K562 (cell line): Measurements from ENCODE around the gene TMEM72. TPM values are rescaled to one million over a fixed set of nuclear protein-coding genes. Genes with fewer than 3 reads are reported as not detected.

Source experiments
- IRF9 ChIP-seq: fragments of 450-650 bp; IDR thresholded peaks from 2 replicates; pipeline ENCODE4 v1.6.1; 2016; ENCODE audit warnings: missing biosample characterization, missing genetic modification characterization
- LEF1 ChIP-seq: fragments of 450-650 bp; IDR thresholded peaks from 2 replicates; pipeline ENCODE4 v1.6.1; 2016; ENCODE audit warnings: mild to moderate bottlenecking
- MBD2 ChIP-seq: sonication (generic); IDR thresholded peaks from 2 replicates; pipeline ENCODE4 v1.6.1; 2016; ENCODE audit warnings: low read depth, borderline replicate concordance
- MECOM ChIP-seq: fragments of 250-450 bp; sonication (Bioruptor Pico); IDR thresholded peaks from 2 replicates; pipeline ENCODE4 v1.8.0; 2022; ENCODE audit warnings: inconsistent platforms
- MIER1 ChIP-seq: fragments of 450-650 bp; IDR thresholded peaks from 2 replicates; pipeline ENCODE4 v1.6.1; 2016; ENCODE audit warnings: antibody characterized with exemption, mild to moderate bottlenecking, low read depth
- MYC ChIP-seq, 2 experiments: fragments of 250-450 bp in 1 of 2; sonication (Bioruptor Pico) in 1 of 2; IDR thresholded peaks; 2 replicates each; pipeline versions ENCODE4 v1.5.1 to v1.6.1; 2012 to 2021; ENCODE audit warnings: low read depth in 2 of 2, borderline replicate concordance in 1 of 2, improper control_type of control experiment in 1 of 2, low read length in 1 of 2, mild to moderate bottlenecking in 1 of 2, moderate library complexity in 1 of 2
- NONO ChIP-seq, 2 experiments: fragments of 200-400 bp in 1 of 2; fragments of 450-650 bp in 1 of 2; formaldehyde crosslinking in 1 of 2; IDR thresholded peaks; 2 replicates each; pipeline ENCODE4 v1.6.1; 2017; ENCODE audit warnings: low read depth in 2 of 2, mild to moderate bottlenecking in 2 of 2, moderate library complexity in 2 of 2, low read length in 1 of 2
- PHF20 ChIP-seq: fragments of 450-650 bp; IDR thresholded peaks from 2 replicates; pipeline ENCODE4 v1.6.1; 2018; ENCODE audit not compliant: partially characterized antibody
- RAD21 ChIP-seq, 2 experiments: fragments of 250-450 bp in 1 of 2; fragments of 450-650 bp in 1 of 2; sonication (Bioruptor Pico) in 1 of 2; formaldehyde crosslinking in 1 of 2; IDR thresholded peaks in 1 of 2; conservative IDR thresholded peaks in 1 of 2; 2 replicates each; pipeline versions ENCODE4 v1.4.0 to v1.8.0; 2020 to 2022; ENCODE audit warnings: mild to moderate bottlenecking in 2 of 2, moderate library complexity in 1 of 2
- RNF2 ChIP-seq: sonication (generic); IDR thresholded peaks from 2 replicates; pipeline ENCODE4 v1.6.1; 2016
- SNIP1 ChIP-seq: fragments of 450-650 bp; IDR thresholded peaks from 2 replicates; pipeline ENCODE4 v1.7.1; 2017; ENCODE audit warnings: low read depth, mild to moderate bottlenecking
- TOE1 ChIP-seq, 2 experiments: fragments of 450-650 bp in 1 of 2; sonication (generic) in 1 of 2; formaldehyde crosslinking in 1 of 2; IDR thresholded peaks; 2 replicates each; pipeline versions ENCODE4 v1.7.1 to v1.8.0; 2016 to 2022; ENCODE audit warnings: borderline replicate concordance in 2 of 2, mild to moderate bottlenecking in 2 of 2, antibody characterized with exemption in 1 of 2, inconsistent platforms in 1 of 2, low read depth in 1 of 2, missing genetic modification reagents in 1 of 2, moderate library complexity in 1 of 2
- U2AF2 ChIP-seq: fragments of 200-400 bp; formaldehyde crosslinking; optimal IDR thresholded peaks from 2 replicates; pipeline ENCODE3; 2017; ENCODE audit warnings: low read depth, mild to moderate bottlenecking, low read length
- VEZF1 ChIP-seq: fragments of 200-800 bp; sonication (Bioruptor generic); IDR thresholded peaks from 2 replicates; pipeline ENCODE4 v1.6.1; 2017; ENCODE audit warnings: missing genetic modification characterization, missing compliant biosample characterization
- ZBTB1 ChIP-seq: sonication (generic); formaldehyde crosslinking; IDR thresholded peaks from 2 replicates; pipeline ENCODE4 v1.8.1; 2023; ENCODE audit warnings: missing genetic modification reagents, low read depth, mild to moderate bottlenecking, borderline replicate concordance
- ZNF184 ChIP-seq: sonication (generic); formaldehyde crosslinking; IDR thresholded peaks from 2 replicates; pipeline ENCODE4 v1.5.0; 2020; ENCODE audit warnings: missing genetic modification reagents
- ZSCAN32 ChIP-seq: fragments of 450-650 bp; formaldehyde crosslinking; IDR thresholded peaks from 2 replicates; pipeline ENCODE4 v1.4.0; 2020; ENCODE audit warnings: mild to moderate bottlenecking, moderate library complexity
- polyA plus RNA-seq, 8 experiments: library from polyadenylated mRNA; depleted of rRNA in 4 of 8; stranded (reverse) in 5 of 8; unstranded in 3 of 8; fragments of >200 nt; fragmentation: Nextera tagmentation in 2 of 8; fragmentation: Illumina TruSeq in 1 of 8; extraction: Ambion mirVana in 2 of 8; extraction: Trizol in 1 of 8; gene quantifications; 2 replicates each; pipeline versions ENCODE4 v1.2.1 to v1.2.3, GENCODE V29; 2011 to 2014; ENCODE audit warnings: inconsistent platforms in 1 of 8, missing spikeins in 1 of 8
- total RNA-seq, 7 experiments: library from RNA; depleted of rRNA in 6 of 7; stranded (reverse); fragments of >200 nt in 6 of 7; fragmentation: Illumina TruSeq in 2 of 7; extraction: Trizol in 2 of 7; gene quantifications; 2 replicates each; pipeline versions ENCODE4 v1.2.1 to v1.2.3, GENCODE V29; 2011 to 2021; ENCODE audit warnings: low replicate concordance in 1 of 7
- TF ChIP-seq, protein P1 (sequence below): fragments of 250-450 bp; sonication (Bioruptor Pico); IDR thresholded peaks from 2 replicates; pipeline ENCODE4 v1.4.0; 2020; ENCODE audit warnings: mild to moderate bottlenecking, moderate library complexity
- TF ChIP-seq, protein P2 (sequence below): fragments of 450-650 bp; IDR thresholded peaks from 2 replicates; pipeline ENCODE4 v1.6.1; 2017; ENCODE audit warnings: antibody characterized with exemption
- TF ChIP-seq, protein P3 (sequence below): fragments of 450-650 bp; IDR thresholded peaks from 2 replicates; pipeline ENCODE4 v1.6.1; 2016; ENCODE audit warnings: antibody characterized with exemption

Gene TMEM72
- total and polyA plus RNA-seq, 9 of the 15 experiments (the other 6 are each of a cell fraction or from before 2014, with no cell fraction given) = not detected

GRCh38 chr10:44864637-44865288, 46.4 kb upstream of the TMEM72 start (continued):
- TF ChIP-seq VEZF1 (no peak), MBD2 (no peak), SNIP1 (no peak), ZSCAN32 (no peak), RAD21 (CRISPR knock-in tag; conservative IDR thresholded peaks at IDR 0.05 in 1 of 2, IDR thresholded peaks at IDR 0.05 in 1 of 2) (peak; percentile 80 to 87), MECOM (CRISPR knock-in tag) (no peak), LEF1 (no peak), PHF20 (no peak), TOE1 (IDR thresholded peaks at IDR 0.05; ENCODE audit: borderline replicate concordance) (peak; percentile 60; the same call in 1 of the 2 replicates), TOE1 (CRISPR knock-in tag; IDR thresholded peaks at IDR 0.05; ENCODE audit: borderline replicate concordance, low read depth) (no peak), MYC (IDR thresholded peaks at IDR 0.05; ENCODE audit: low read depth, low read length) (peak; percentile 72), MYC (CRISPR knock-in tag; IDR thresholded peaks at IDR 0.05; ENCODE audit: borderline replicate concordance, low read depth) (no peak), MIER1 (no peak), ZBTB1 (CRISPR knock-in tag) (no peak), U2AF2 (no peak), IRF9 (no peak), RNF2 (no peak), ZNF184 (CRISPR knock-in tag) (no peak), NONO (IDR thresholded peaks at IDR 0.05; ENCODE audit: low read depth in 2 of 2, low read length in 1 of 2) (peak in 1 of 2 experiments; percentile 16; a peak in 1 of 4 replicates)
- TF ChIP-seq, protein P1, sequence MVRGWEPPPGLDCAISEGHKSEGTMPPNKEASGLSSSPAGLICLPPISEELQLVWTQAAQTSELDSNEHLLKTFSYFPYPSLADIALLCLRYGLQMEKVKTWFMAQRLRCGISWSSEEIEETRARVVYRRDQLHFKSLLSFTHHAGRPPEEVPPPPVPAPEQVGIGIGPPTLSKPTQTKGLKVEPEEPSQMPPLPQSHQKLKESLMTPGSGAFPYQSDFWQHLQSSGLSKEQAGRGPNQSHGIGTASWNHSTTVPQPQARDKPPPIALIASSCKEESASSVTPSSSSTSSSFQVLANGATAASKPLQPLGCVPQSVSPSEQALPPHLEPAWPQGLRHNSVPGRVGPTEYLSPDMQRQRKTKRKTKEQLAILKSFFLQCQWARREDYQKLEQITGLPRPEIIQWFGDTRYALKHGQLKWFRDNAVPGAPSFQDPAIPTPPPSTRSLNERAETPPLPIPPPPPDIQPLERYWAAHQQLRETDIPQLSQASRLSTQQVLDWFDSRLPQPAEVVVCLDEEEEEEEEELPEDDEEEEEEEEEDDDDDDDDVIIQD = no peak
- TF ChIP-seq, protein P2, sequence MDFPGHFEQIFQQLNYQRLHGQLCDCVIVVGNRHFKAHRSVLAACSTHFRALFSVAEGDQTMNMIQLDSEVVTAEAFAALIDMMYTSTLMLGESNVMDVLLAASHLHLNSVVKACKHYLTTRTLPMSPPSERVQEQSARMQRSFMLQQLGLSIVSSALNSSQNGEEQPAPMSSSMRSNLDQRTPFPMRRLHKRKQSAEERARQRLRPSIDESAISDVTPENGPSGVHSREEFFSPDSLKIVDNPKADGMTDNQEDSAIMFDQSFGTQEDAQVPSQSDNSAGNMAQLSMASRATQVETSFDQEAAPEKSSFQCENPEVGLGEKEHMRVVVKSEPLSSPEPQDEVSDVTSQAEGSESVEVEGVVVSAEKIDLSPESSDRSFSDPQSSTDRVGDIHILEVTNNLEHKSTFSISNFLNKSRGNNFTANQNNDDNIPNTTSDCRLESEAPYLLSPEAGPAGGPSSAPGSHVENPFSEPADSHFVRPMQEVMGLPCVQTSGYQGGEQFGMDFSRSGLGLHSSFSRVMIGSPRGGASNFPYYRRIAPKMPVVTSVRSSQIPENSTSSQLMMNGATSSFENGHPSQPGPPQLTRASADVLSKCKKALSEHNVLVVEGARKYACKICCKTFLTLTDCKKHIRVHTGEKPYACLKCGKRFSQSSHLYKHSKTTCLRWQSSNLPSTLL = no peak
- TF ChIP-seq, protein P3, sequence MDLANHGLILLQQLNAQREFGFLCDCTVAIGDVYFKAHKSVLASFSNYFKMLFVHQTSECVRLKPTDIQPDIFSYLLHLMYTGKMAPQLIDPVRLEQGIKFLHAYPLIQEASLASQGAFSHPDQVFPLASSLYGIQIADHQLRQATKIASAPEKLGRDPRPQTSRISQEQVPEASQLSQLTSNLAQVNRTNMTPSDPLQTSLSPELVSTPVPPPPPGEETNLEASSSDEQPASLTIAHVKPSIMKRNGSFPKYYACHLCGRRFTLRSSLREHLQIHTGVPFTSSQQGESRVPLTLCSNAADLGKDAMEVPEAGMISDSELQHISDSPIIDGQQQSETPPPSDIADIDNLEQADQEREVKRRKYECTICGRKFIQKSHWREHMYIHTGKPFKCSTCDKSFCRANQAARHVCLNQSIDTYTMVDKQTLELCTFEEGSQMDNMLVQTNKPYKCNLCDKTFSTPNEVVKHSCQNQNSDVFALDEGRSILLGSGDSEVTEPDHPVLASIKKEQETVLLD = no peak
